OCI-M2 (cell line): ENCODE data around the gene HNF1A.

Experiments used
- DNase-seq: peaks from one replicate; lab custom pipeline; 2025; ENCODE audit not compliant: unreplicated experiment; lab: John Stamatoyannopoulos, UW

The HNF1A gene

GRCh38 chr12:120956579-120957300 is 21.6 kb upstream of the HNF1A start:
- DNase-seq = no peak

- DNase-seq = no peak
Measured at GRCh38 chr12:120959111-120959878, 19.0 kb upstream of the HNF1A start.

GRCh38 chr12:120960657-120961056 is 17.7 kb upstream of the HNF1A start:
- DNase-seq = no peak

GRCh38 chr12:120961604-120962531 is 16.5 kb upstream of the HNF1A start:
- no peak for DNase-seq

GRCh38 chr12:120962532-120963020 is 15.8 kb upstream of the HNF1A start:
- no peak for DNase-seq

GRCh38 chr12:120964298-120964697 is 14.0 kb upstream of the HNF1A start:
- no peak for DNase-seq

- DNase-seq = no peak
Measured at GRCh38 chr12:120965534-120966091, 12.7 kb upstream of the HNF1A start.

GRCh38 chr12:120970310-120970709 is 8.0 kb upstream of the HNF1A start:
- no peak for DNase-seq

- DNase-seq = peak; percentile 47
Measured at GRCh38 chr12:120971299-120972180, 6.8 kb upstream of the HNF1A start.

- no peak for DNase-seq
Measured at GRCh38 chr12:120972870-120973543, 5.3 kb upstream of the HNF1A start.

GRCh38 chr12:120977531-120978295 is 630 bp upstream of the HNF1A start:
- no peak for DNase-seq

GRCh38 chr12:120979220-120979861 is 998 bp downstream of the HNF1A start:
- DNase-seq = no peak

GRCh38 chr12:120979862-120980696 is 1.7 kb downstream of the HNF1A start:
- DNase-seq = no peak

GRCh38 chr12:120980800-120981368 is 2.5 kb downstream of the HNF1A start:
- no peak for DNase-seq

- no peak for DNase-seq
Measured at GRCh38 chr12:120981407-120981941, 3.1 kb downstream of the HNF1A start.

- DNase-seq = no peak
Measured at GRCh38 chr12:120982659-120983058, 4.3 kb downstream of the HNF1A start.

- DNase-seq = no peak
Measured at GRCh38 chr12:120983759-120984158, 5.4 kb downstream of the HNF1A start.
